Right lobe of liver (tissue), 6 donors: ENCODE results near the gene DCPS. TPM values are rescaled to one million over a fixed set of nuclear protein-coding genes. Genes with fewer than 3 reads are reported as not detected.

Source experiments
- ATAC-seq, 4 donors: fragments of 200-7000 bp; cut with Tn5 transposase; one replicate each; pipeline ENCODE4 v1.9.1; 2020; ENCODE audit warnings: mild to moderate bottlenecking in 4 of 4, moderate library complexity in 4 of 4
- DNase-seq, 3 donors: peaks; one replicate each; pipeline ENCODE4 v3.0.0-alpha.2; 2020
- H3K27ac ChIP-seq, 3 donors: fragments of 200-600 bp; one replicate each; pipeline ENCODE4 v1.8.0; 2022
- H3K27me3 ChIP-seq, 2 donors: fragments of 200-600 bp; one replicate each; pipeline ENCODE4 v1.8.0; 2022
- H3K36me3 ChIP-seq, 4 donors: fragments of 200-600 bp; sonication (generic) in 1 of 4; one replicate each; pipeline versions ENCODE4 v1.5.1 to v1.8.0; 2017 to 2022; ENCODE audit warnings: control low read depth in 1 of 4
- H3K4me1 ChIP-seq, 4 donors: fragments of 200-600 bp; sonication (generic) in 1 of 4; one replicate each; pipeline versions ENCODE4 v1.5.1 to v1.8.0; 2017 to 2022; ENCODE audit warnings: control low read depth in 1 of 4
- H3K4me3 ChIP-seq, 3 donors: fragments of 200-600 bp; one replicate each; pipeline ENCODE4 v1.8.0; 2022
- H3K9me3 ChIP-seq, 4 donors: fragments of 200-600 bp; sonication (generic) in 1 of 4; one replicate each; pipeline versions ENCODE4 v1.5.1 to v1.8.0; 2017 to 2022; ENCODE audit warnings: control low read depth in 1 of 4
- POLR2A ChIP-seq: fragments of 450-650 bp; IDR thresholded peaks from one replicate; pipeline ENCODE4 v1.6.1; 2017; ENCODE audit warnings: antibody characterized with exemption, mild to moderate bottlenecking
- WGBS: methylation state at CpG from one replicate; pipeline ENCODE4 v1.1.6; 2018; ENCODE audit warnings: low coverage, low lambda C conversion rate; ENCODE audit not compliant: insufficient coverage; ENCODE audit errors: missing lambda C conversion rate; 5-methylcytosine and 5-hydroxymethylcytosine counted together
- intact Hi-C, 2 donors: fragments of 100-400 bp; cut with DNase I; formaldehyde crosslinking; loops; one replicate each; pipeline versions ENCODE4 v1.11.2 to v1.14.1; 2022
- total RNA-seq, 6 experiments: library from RNA; depleted of rRNA in 2 of 6; stranded (reverse); fragments of >200 nt in 2 of 6; fragmentation: NEBNext Ultra II Directional in 3 of 6; extraction: Animal tissue kit (Norgen Biotek cat#: 25700) in 3 of 6; gene quantifications; one replicate each; pipeline versions ENCODE4 v1.1.0 to v1.2.4, GENCODE V29; 2016 to 2023
- TF ChIP-seq, protein P1 (sequence below), 4 donors: fragments of 200-600 bp in 3 of 4; fragments of 450-650 bp in 1 of 4; IDR thresholded peaks; one replicate each; pipeline versions ENCODE4 v1.5.1 to v1.8.0; 2016 to 2022; ENCODE audit warnings: antibody characterized with exemption in 4 of 4, mild to moderate bottlenecking in 2 of 4
- donor health status: DM: no; HTN: yes; CAD: no.
- donor health status: DM: no; HTN: no; CAD: no.
- donor health status: DM: no; HTN: no; CAD: no.
- donor health status: DM: no; HTN: yes; CAD: no.
- donor health status: DM: no; HTN: yes; CAD: no.

DCPS gene
- total RNA-seq, 6 experiments from 2014 or later: 12.6 to 65.2 (median 21.9) TPM

- Histone ChIP-seq H3K9me3 (no peaks in the 10 kb centered on the region), H3K4me1 (no peaks in the 10 kb centered on the region), H3K4me3 (no peak overlapping the region), H3K36me3 (no peaks in the 10 kb centered on the region), H3K27me3 (no peaks in the 10 kb centered on the region), H3K27ac (peak overlapping the region in 1 of 3 donors; percentile 31)
- no peak for TF ChIP-seq POLR2A
- TF ChIP-seq, protein P1, sequence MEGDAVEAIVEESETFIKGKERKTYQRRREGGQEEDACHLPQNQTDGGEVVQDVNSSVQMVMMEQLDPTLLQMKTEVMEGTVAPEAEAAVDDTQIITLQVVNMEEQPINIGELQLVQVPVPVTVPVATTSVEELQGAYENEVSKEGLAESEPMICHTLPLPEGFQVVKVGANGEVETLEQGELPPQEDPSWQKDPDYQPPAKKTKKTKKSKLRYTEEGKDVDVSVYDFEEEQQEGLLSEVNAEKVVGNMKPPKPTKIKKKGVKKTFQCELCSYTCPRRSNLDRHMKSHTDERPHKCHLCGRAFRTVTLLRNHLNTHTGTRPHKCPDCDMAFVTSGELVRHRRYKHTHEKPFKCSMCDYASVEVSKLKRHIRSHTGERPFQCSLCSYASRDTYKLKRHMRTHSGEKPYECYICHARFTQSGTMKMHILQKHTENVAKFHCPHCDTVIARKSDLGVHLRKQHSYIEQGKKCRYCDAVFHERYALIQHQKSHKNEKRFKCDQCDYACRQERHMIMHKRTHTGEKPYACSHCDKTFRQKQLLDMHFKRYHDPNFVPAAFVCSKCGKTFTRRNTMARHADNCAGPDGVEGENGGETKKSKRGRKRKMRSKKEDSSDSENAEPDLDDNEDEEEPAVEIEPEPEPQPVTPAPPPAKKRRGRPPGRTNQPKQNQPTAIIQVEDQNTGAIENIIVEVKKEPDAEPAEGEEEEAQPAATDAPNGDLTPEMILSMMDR (IDR thresholded peaks at IDR 0.05): no peak
- 50% methylated on average over 1 of the region's 1 CpG for WGBS
- DNase-seq: no peak
- intact Hi-C loops: loop anchor here in 1 of 2 donors (10.0 kb wide), 1 partner anchor 157 kb away; no protein-coding TSS in a partner anchor
- no peak for ATAC-seq
Measured at GRCh38 chr11:126317432-126317755, 13.5 kb downstream of the DCPS start.

DNA sequence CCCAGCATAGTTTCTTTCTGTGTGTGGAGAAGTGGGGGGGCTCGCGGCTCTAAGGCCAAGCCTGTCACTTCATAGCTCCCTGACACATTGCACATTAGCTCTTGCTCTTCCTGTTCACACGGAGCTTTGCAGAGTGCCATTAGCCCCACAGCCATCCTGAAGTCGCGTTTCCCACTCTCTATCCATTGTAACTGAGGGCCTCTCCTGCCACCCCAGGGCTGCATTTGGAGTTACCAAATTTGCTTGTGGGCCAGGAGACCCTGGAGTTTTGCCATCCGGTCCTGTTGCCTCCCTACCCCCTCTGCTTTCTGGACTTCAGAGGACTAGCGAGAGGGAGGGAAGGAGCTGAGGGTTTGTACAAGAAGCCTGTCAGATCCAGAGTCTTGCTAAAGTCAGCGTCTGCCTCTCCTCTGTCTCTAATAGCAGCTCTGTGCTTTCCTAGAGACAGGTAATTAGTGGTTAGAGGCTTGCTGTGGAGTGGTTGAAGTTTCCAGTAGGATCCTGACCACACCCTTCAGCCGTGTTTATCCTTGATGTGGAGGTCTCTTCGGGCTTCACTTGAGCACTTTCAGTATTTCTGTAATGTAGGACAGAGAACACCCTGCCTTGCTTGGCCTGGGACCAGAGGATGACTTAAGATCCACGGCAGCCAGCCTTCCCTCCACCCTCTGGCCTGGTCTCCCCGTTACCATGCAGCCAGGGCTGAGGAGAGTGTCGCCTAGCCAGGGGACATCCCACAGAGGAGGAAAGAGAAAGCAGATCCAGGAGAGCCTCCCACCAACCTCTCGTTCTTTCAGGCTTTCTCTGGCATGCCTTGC lies 14.1 kb downstream of the DCPS start:
- Histone ChIP-seq H3K36me3 (no peaks in the 10 kb centered on the region), H3K4me3 (no peak overlapping the region), H3K27ac (peak overlapping the region; percentile 12 to 31 (median 17)), H3K4me1 (no peaks in the 10 kb centered on the region), H3K9me3 (no peaks in the 10 kb centered on the region), H3K27me3 (no peaks in the 10 kb centered on the region)
- WGBS: 33% methylated on average over 8 of the region's 14 CpGs
- ATAC-seq (peak; percentile 58 to 72 (median 68)), DNase-seq (no peak)
- TF ChIP-seq, protein P1 (IDR thresholded peaks at IDR 0.05): no peak
- no peak for TF ChIP-seq POLR2A
- intact Hi-C loops: loop anchor here in 1 of 2 donors (10.0 kb wide), 1 partner anchor 157 kb away; no protein-coding TSS in a partner anchor

- DNase-seq (no peak), ATAC-seq (peak; percentile 43 to 66 (median 50))
- 57% methylated on average over 2 of the region's 9 CpGs for WGBS
- no peaks in the 10 kb centered on the region for H3K4me1 ChIP-seq
- intact Hi-C loops: loop anchor here in 1 of 2 donors (10.0 kb wide), 1 partner anchor 156 kb away; no protein-coding TSS in a partner anchor
- peak overlapping the region; percentile 4 to 31 (median 12) for H3K27ac ChIP-seq
- no peak overlapping the region for H3K4me3 ChIP-seq
- H3K27me3 ChIP-seq: no peaks in the 10 kb centered on the region
- H3K9me3 ChIP-seq: no peaks in the 10 kb centered on the region
- TF ChIP-seq, protein P1 (IDR thresholded peaks at IDR 0.05): no peak
- no peak for TF ChIP-seq POLR2A
- no peaks in the 10 kb centered on the region for H3K36me3 ChIP-seq
Measured at GRCh38 chr11:126318574-126319373, 14.9 kb downstream of the DCPS start.

DNA sequence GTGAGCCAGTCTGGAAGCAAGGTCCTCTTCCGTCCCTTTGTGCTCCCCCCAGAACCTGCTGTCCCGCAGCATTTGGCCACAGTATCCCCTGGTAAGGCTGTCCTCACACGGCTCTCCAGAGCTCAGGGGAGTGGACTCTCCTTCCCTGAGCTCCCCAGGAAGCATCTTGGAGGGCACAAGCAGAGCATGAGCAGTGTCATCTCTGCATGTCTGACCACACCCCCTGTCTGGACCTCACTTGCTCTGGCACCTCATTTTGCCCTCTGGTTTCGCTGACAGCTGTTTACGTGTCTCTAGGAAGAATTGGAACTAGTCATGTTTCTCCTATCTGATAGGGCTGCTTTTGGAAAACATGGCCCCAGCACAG lies 15.5 kb downstream of the DCPS start:
- no peak for ATAC-seq
- intact Hi-C loops: loop anchor here in 1 of 2 donors (10.0 kb wide), 1 partner anchor 155 kb away; no protein-coding TSS in a partner anchor

More for the DNA sequence above, 15.5 kb downstream of the DCPS start:
- no CpG with 5 or more reads among the region's 5 CpGs for WGBS
- DNase-seq: no peak
- Histone ChIP-seq H3K27me3 (no peaks in the 10 kb centered on the region), H3K27ac (peak overlapping the region in 1 of 3 donors; percentile 12), H3K4me1 (no peaks in the 10 kb centered on the region), H3K4me3 (no peak overlapping the region), H3K36me3 (no peaks in the 10 kb centered on the region), H3K9me3 (no peaks in the 10 kb centered on the region)
- TF ChIP-seq POLR2A: no peak
- TF ChIP-seq, protein P1 (IDR thresholded peaks at IDR 0.05): no peak
